Retinal pigment epithelial cell (primary cell): ENCODE measurements around the gene TTC31.
"Not testable (repeated sequence)": the region's sequence is repeated elsewhere in the genome, so short reads cannot be mapped to it uniquely, and the experiment has no call there.

ENCODE experiments used
- DNase-seq: peaks from one replicate; pipeline ENCODE4 v3.0.0-alpha.2; 2010; ENCODE audit warnings: low read depth
- H3K4me3 ChIP-seq: 2 replicates; pipeline ENCODE4 v1.5.1; 2011; ENCODE audit warnings: mild to moderate bottlenecking, low read length, control low read depth, moderate library complexity
- CTCF ChIP-seq: conservative IDR thresholded peaks from 2 replicates; pipeline ENCODE4 v1.5.1; 2011; ENCODE audit warnings: low read depth, low read length, control low read depth, inconsistent platforms

TTC31 gene

GRCh38 chr2:74481961-74482800 is 700 bp upstream of the TTC31 start:
- TF ChIP-seq CTCF = no peak
- H3K4me3 ChIP-seq = peak overlapping the region; percentile 84
- no peak for DNase-seq

GRCh38 chr2:74483675-74484164 is 839 bp downstream of the TTC31 start:
- peak overlapping the region; percentile 84 for H3K4me3 ChIP-seq
- DNase-seq = not testable (repeated sequence)

- no peak for TF ChIP-seq CTCF
- DNase-seq = no peak
- no peak overlapping the region for H3K4me3 ChIP-seq
Observed at GRCh38 chr2:74486141-74486540, 3.3 kb downstream of the TTC31 start.

- no peak overlapping the region for H3K4me3 ChIP-seq
- no peak for DNase-seq
- TF ChIP-seq CTCF = no peak
Observed at GRCh38 chr2:74488643-74489481, 6.0 kb downstream of the TTC31 start.

- no peak for TF ChIP-seq CTCF
- no peak overlapping the region for H3K4me3 ChIP-seq
- no peak for DNase-seq
Observed at GRCh38 chr2:74489906-74490305, 7.0 kb downstream of the TTC31 start.

GRCh38 chr2:74491648-74492544 is 9.0 kb downstream of the TTC31 start:
- TF ChIP-seq CTCF = no peak
- H3K4me3 ChIP-seq = no peak overlapping the region
- no peak for DNase-seq

GRCh38 chr2:74493546-74493945 is 10.7 kb downstream of the TTC31 start:
- no peak for DNase-seq
- no peak overlapping the region for H3K4me3 ChIP-seq
- no peak for TF ChIP-seq CTCF
